ENCODE results near the gene TBX18. TPM values are rescaled to one million over a fixed set of nuclear protein-coding genes. Genes with fewer than 3 reads are reported as not detected.

The TBX18 gene
- total and polyA plus RNA-seq, 4 donors = 0.05 to 1.3 (median 0.21) TPM

GRCh38 chr6:84718038-84718955, 46.1 kb downstream of the TBX18 start:
- Histone ChIP-seq H3K9me3 (ENCODE audit: control insufficient read depth in 4 of 4, insufficient read depth in 3 of 4, low read length in 3 of 4) (no peaks in the 10 kb centered on the region), H3K27me3 (ENCODE audit: control insufficient read depth in 3 of 3, insufficient read depth in 3 of 3, low read length in 2 of 3) (peaks cover 0 to 3% (median 0%) of the 10 kb centered on the region in 3 donors), H3K9ac (ENCODE audit: insufficient read depth in 1 of 2, low read length in 2 of 2) (no peak overlapping the region), H3K4me3 (no peak overlapping the region), H3K27ac (ENCODE audit: low read depth in 1 of 2, low read length in 1 of 2) (no peak overlapping the region), H3K36me3 (ENCODE audit: control insufficient read depth in 4 of 4, insufficient read depth in 4 of 4, low read length in 4 of 4) (no peaks in the 10 kb centered on the region), H3K4me1 (ENCODE audit: control insufficient read depth in 5 of 5, insufficient read depth in 5 of 5, low read length in 5 of 5) (no peaks in the 10 kb centered on the region)
- no peak for TF ChIP-seq CTCF (IDR thresholded peaks at IDR 0.05; ENCODE audit: control extremely low read depth, extremely low read depth)
- DNase-seq (no peak), ATAC-seq (ENCODE audit: insufficient read depth, low FRiP score) (no peak)
- 44 to 45% methylated on average over 5 of the region's 5 CpGs for WGBS, 2 donors

- ATAC-seq (ENCODE audit: insufficient read depth, low FRiP score) (no peak), DNase-seq (no peak)
- H3K36me3 ChIP-seq (ENCODE audit: control insufficient read depth in 4 of 4, insufficient read depth in 4 of 4, low read length in 4 of 4) = no peaks in the 10 kb centered on the region
- H3K27me3 ChIP-seq (ENCODE audit: control insufficient read depth in 3 of 3, insufficient read depth in 3 of 3, low read length in 2 of 3) = no peaks in the 10 kb centered on the region
- H3K9me3 ChIP-seq (ENCODE audit: control insufficient read depth in 4 of 4, insufficient read depth in 3 of 4, low read length in 3 of 4) = no peaks in the 10 kb centered on the region
- no peak overlapping the region for H3K4me3 ChIP-seq
- no peak overlapping the region for H3K9ac ChIP-seq (ENCODE audit: insufficient read depth in 1 of 2, low read length in 2 of 2)
- no peaks in the 10 kb centered on the region for H3K4me1 ChIP-seq (ENCODE audit: control insufficient read depth in 5 of 5, insufficient read depth in 5 of 5, low read length in 5 of 5)
- 45 to 50% methylated on average over 1 of the region's 1 CpG for WGBS, 2 donors
- H3K27ac ChIP-seq (ENCODE audit: low read depth in 1 of 2, low read length in 1 of 2) = no peak overlapping the region
- no peak for TF ChIP-seq CTCF (IDR thresholded peaks at IDR 0.05; ENCODE audit: control extremely low read depth, extremely low read depth)
These were observed 55.3 kb downstream of the TBX18 start for GRCh38 chr6:84709121-84709520.

- 73 to 75% methylated on average over 3 of the region's 3 CpGs for WGBS, 2 donors
- Histone ChIP-seq H3K4me3 (no peak overlapping the region), H3K9me3 (ENCODE audit: control insufficient read depth in 4 of 4, insufficient read depth in 3 of 4, low read length in 3 of 4) (no peaks in the 10 kb centered on the region), H3K27ac (ENCODE audit: low read depth in 1 of 2, low read length in 1 of 2) (no peak overlapping the region), H3K4me1 (ENCODE audit: control insufficient read depth in 5 of 5, insufficient read depth in 5 of 5, low read length in 5 of 5) (no peaks in the 10 kb centered on the region), H3K27me3 (ENCODE audit: control insufficient read depth in 3 of 3, insufficient read depth in 3 of 3, low read length in 2 of 3) (no peaks in the 10 kb centered on the region), H3K9ac (ENCODE audit: insufficient read depth in 1 of 2, low read length in 2 of 2) (no peak overlapping the region), H3K36me3 (ENCODE audit: control insufficient read depth in 4 of 4, insufficient read depth in 4 of 4, low read length in 4 of 4) (no peaks in the 10 kb centered on the region)
- ATAC-seq (ENCODE audit: insufficient read depth, low FRiP score) (no peak), DNase-seq (no peak)
- TF ChIP-seq CTCF (IDR thresholded peaks at IDR 0.05; ENCODE audit: control extremely low read depth, extremely low read depth) = no peak
These were observed 57.2 kb downstream of the TBX18 start for GRCh38 chr6:84707171-84707570.
